Activated naive CD4-positive, alpha-beta T cell (primary cell): ENCODE results near the gene CFHR2.
"Not testable (repeated sequence)": the region's sequence is repeated elsewhere in the genome, so short reads cannot be mapped to it uniquely, and the experiment has no call there.

ENCODE experiments used
- DNase-seq, 4 experiments: peaks; one replicate each; lab custom pipeline; 2025; lab: John Stamatoyannopoulos, UW

CFHR2 gene

GRCh38 chr1:196943568-196943967, at the start of gene CFHR2:
CFHR2 (plus strand) TSS chr1:196943738; CDS start chr1:196943881, 143 bp downstream.
- DNase-seq, result not testable (repeated sequence)

GRCh38 chr1:196896355-196896754, 47.2 kb upstream of the CFHR2 start:
- no peak for DNase-seq

GRCh38 chr1:196897158-196897828, 46.2 kb upstream of the CFHR2 start:
- no peak for DNase-seq

- no peak for DNase-seq
These were observed 41.2 kb upstream of the CFHR2 start for GRCh38 chr1:196902344-196902743.

- DNase-seq, result no peak
These were observed 33.3 kb upstream of the CFHR2 start for GRCh38 chr1:196910215-196910614.

- DNase-seq, result not testable (repeated sequence)
These were observed 31.3 kb upstream of the CFHR2 start for GRCh38 chr1:196912283-196912682.

GRCh38 chr1:196926839-196927238, 16.7 kb upstream of the CFHR2 start:
- not testable (repeated sequence) for DNase-seq

- not testable (repeated sequence) for DNase-seq
These were observed 10.7 kb upstream of the CFHR2 start for GRCh38 chr1:196932853-196933252.

GRCh38 chr1:196933531-196934189, 9.9 kb upstream of the CFHR2 start:
- no peak for DNase-seq

- DNase-seq, result not testable (repeated sequence)
These were observed 2.1 kb upstream of the CFHR2 start for GRCh38 chr1:196941474-196941873.

- DNase-seq, result no peak
These were observed 8.3 kb downstream of the CFHR2 start for GRCh38 chr1:196951711-196952394.

GRCh38 chr1:196954778-196955177, 11.2 kb downstream of the CFHR2 start:
- DNase-seq, result no peak

GRCh38 chr1:196955926-196956325, 12.4 kb downstream of the CFHR2 start:
- DNase-seq, result no peak

- no peak for DNase-seq
These were observed 17.3 kb downstream of the CFHR2 start for GRCh38 chr1:196960854-196961253.

GRCh38 chr1:196970182-196970581, 26.6 kb downstream of the CFHR2 start:
- DNase-seq, result no peak

- DNase-seq, result no peak
These were observed 32.7 kb downstream of the CFHR2 start for GRCh38 chr1:196976278-196976677.

GRCh38 chr1:196977278-196977677, 33.7 kb downstream of the CFHR2 start, which contains the start of gene CFHR5:
CFHR5 (plus strand) TSS chr1:196977556; CDS start chr1:196977665, 109 bp downstream.
- no peak for DNase-seq

GRCh38 chr1:196980859-196981258, 37.3 kb downstream of the CFHR2 start:
- DNase-seq, result no peak

GRCh38 chr1:196982247-196982646, 38.7 kb downstream of the CFHR2 start:
- not testable (repeated sequence) for DNase-seq

- DNase-seq, result not testable (repeated sequence)
These were observed 48.5 kb downstream of the CFHR2 start for GRCh38 chr1:196991919-196992651.

- DNase-seq, result no peak
These were observed 50.4 kb downstream of the CFHR2 start for GRCh38 chr1:196993916-196994315.

GRCh38 chr1:196997423-196997822, 53.9 kb downstream of the CFHR2 start:
- DNase-seq, result no peak
